NT2/D1 (cell line): ENCODE measurements around the gene ANKRD2.
"Not testable (repeated sequence)": the region's sequence is repeated elsewhere in the genome, so short reads cannot be mapped to it uniquely, and the experiment has no call there.

ENCODE experiments used
- SUZ12 ChIP-seq: IDR thresholded peaks from 2 replicates; pipeline ENCODE4 v1.6.1; 2011; ENCODE audit not compliant: insufficient read length, insufficient read depth; ENCODE audit errors: extremely low read depth
- YY1 ChIP-seq: IDR thresholded peaks from 2 replicates; pipeline ENCODE4 v1.6.1; 2011; ENCODE audit not compliant: insufficient read length, insufficient read depth
- ZNF274 ChIP-seq: IDR thresholded peaks from 2 replicates; pipeline ENCODE4 v1.6.1; 2011; ENCODE audit warnings: mild to moderate bottlenecking, low read depth, low read length

- TF ChIP-seq SUZ12, ZNF274, YY1: not testable (repeated sequence)
These were observed 18.2 kb upstream of the ANKRD2 start for GRCh38 chr10:97554336-97554735.
